ENCODE data around the gene SFTA2.

DNA sequence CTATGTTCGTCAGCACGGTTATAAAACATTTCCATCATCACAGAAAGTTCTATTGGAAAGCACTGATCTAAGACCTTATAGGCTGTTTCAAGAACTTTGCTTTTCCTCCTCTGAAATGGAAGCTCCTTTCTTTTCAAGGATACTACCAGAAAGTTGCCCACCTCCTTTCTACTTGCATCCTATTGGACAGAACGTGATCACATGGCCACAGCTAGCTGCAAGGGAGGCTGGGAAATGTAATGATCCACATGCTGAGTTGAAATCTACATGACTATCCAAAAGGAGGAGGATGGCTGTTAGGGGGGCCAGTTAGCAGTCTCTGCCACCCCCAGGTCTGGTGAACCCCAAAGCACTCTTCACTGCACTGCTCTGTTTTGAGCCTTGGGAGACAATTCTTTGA, 3.3 kb downstream of the SFTA2 start:
- TF ChIP-seq EZH2 (IDR thresholded peaks at IDR 0.05; ENCODE audit: insufficient read depth, poor library complexity, severe bottlenecking), result no peak
- no peak for TF ChIP-seq EZH2phosphoT487 (IDR thresholded peaks at IDR 0.05; ENCODE audit: insufficient read depth, low read depth)

Measured in GM23248 (cell line).